ENCODE results near the gene JCHAIN. TPM values are rescaled to one million over a fixed set of nuclear protein-coding genes. Genes with fewer than 3 reads are reported as not detected.
"Not testable (repeated sequence)": the region's sequence is repeated elsewhere in the genome, so short reads cannot be mapped to it uniquely, and the experiment has no call there.

JCHAIN gene
- polyA plus RNA-seq, 4 donors, result 0.90 to 2,753 (median 108) TPM

- FAIRE-seq (no peak), DNase-seq (no peak)
- WGBS, 3 donors, result 45 to 76% (median 60%) methylated on average over 3 of the region's 3 CpGs
- Histone ChIP-seq H3K27ac (ENCODE audit: low read depth in 1 of 3, low read length in 2 of 3) (no peak overlapping the region), H3K9me3 (ENCODE audit: control insufficient read depth in 2 of 2, insufficient read depth in 1 of 2, low read depth in 1 of 2, low read length in 1 of 2) (no peaks in the 10 kb centered on the region), H3K27me3 (ENCODE audit: control insufficient read depth in 3 of 3, insufficient read depth in 3 of 3, low read length in 3 of 3) (no peaks in the 10 kb centered on the region), H3K4me3 (ENCODE audit: low read depth in 1 of 3, low read length in 3 of 3) (no peak overlapping the region), H3K4me1 (ENCODE audit: control insufficient read depth in 3 of 3, insufficient read depth in 2 of 3, low read depth in 1 of 3, low read length in 2 of 3) (no peaks in the 10 kb centered on the region), H3K36me3 (ENCODE audit: control insufficient read depth in 3 of 3, insufficient read depth in 2 of 3, low read depth in 1 of 3, low read length in 3 of 3) (no peaks in the 10 kb centered on the region)
Observed at GRCh38 chr4:70667740-70668535, 1.6 kb upstream of the JCHAIN start.

DNA sequence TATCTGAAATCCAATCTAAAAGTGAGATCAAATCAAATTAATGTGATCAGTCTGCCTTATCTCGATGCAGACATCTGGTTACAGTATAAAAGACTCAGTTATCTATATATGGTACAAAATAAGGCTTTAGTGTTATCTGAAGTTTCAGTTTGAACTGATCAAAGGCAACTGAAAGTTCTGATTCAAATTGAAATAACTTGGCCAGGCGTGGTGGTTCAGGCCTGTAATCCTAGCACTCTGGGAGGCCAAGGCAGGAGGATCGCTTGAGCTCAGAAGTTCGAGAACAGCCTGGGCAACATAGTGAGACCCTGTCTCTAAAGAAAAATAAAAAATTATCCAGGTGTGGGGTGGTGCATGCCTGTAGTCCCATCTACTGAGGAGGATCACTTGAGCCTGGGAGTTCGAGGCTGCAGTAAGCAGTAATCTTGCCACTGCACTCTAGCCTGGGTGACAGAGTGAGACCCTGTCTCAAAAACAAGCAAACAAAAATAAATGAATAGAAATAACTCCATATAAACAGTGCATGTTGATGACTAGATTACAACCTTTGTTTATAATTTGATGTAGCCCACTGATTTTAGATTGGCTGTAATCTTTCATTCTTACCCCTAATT is 4.9 kb downstream of the JCHAIN start:
- H3K27ac ChIP-seq (ENCODE audit: low read depth in 1 of 3, low read length in 2 of 3); H3K4me1 ChIP-seq (ENCODE audit: control insufficient read depth in 3 of 3, insufficient read depth in 2 of 3, low read depth in 1 of 3, low read length in 2 of 3); H3K9me3 ChIP-seq (ENCODE audit: control insufficient read depth in 2 of 2, insufficient read depth in 1 of 2, low read depth in 1 of 2, low read length in 1 of 2); H3K27me3 ChIP-seq (ENCODE audit: control insufficient read depth in 3 of 3, insufficient read depth in 3 of 3, low read length in 3 of 3); DNase-seq; H3K36me3 ChIP-seq (ENCODE audit: control insufficient read depth in 3 of 3, insufficient read depth in 2 of 3, low read depth in 1 of 3, low read length in 3 of 3); FAIRE-seq; H3K4me3 ChIP-seq (ENCODE audit: low read depth in 1 of 3, low read length in 3 of 3): not testable (repeated sequence)
- 59 to 75% (median 61%) methylated on average over 5 of the region's 5 CpGs for WGBS, 3 donors

GRCh38 chr4:70660106-70660505 is 6.2 kb downstream of the JCHAIN start:
- Histone ChIP-seq H3K36me3 (ENCODE audit: control insufficient read depth in 3 of 3, insufficient read depth in 2 of 3, low read depth in 1 of 3, low read length in 3 of 3) (no peaks in the 10 kb centered on the region), H3K27me3 (ENCODE audit: control insufficient read depth in 3 of 3, insufficient read depth in 3 of 3, low read length in 3 of 3) (no peaks in the 10 kb centered on the region), H3K27ac (ENCODE audit: low read depth in 1 of 3, low read length in 2 of 3) (no peak overlapping the region), H3K4me1 (ENCODE audit: control insufficient read depth in 3 of 3, insufficient read depth in 2 of 3, low read depth in 1 of 3, low read length in 2 of 3) (no peaks in the 10 kb centered on the region), H3K4me3 (ENCODE audit: low read depth in 1 of 3, low read length in 3 of 3) (no peak overlapping the region), H3K9me3 (ENCODE audit: control insufficient read depth in 2 of 2, insufficient read depth in 1 of 2, low read depth in 1 of 2, low read length in 1 of 2) (no peaks in the 10 kb centered on the region)
- 83 to 89% (median 86%) methylated on average over 4 of the region's 4 CpGs for WGBS, 3 donors
- no peak for DNase-seq
- no peak for FAIRE-seq

- no peak for DNase-seq
- Histone ChIP-seq H3K27me3 (ENCODE audit: control insufficient read depth in 3 of 3, insufficient read depth in 3 of 3, low read length in 3 of 3) (no peaks in the 10 kb centered on the region), H3K9me3 (ENCODE audit: control insufficient read depth in 2 of 2, insufficient read depth in 1 of 2, low read depth in 1 of 2, low read length in 1 of 2) (no peaks in the 10 kb centered on the region), H3K36me3 (ENCODE audit: control insufficient read depth in 3 of 3, insufficient read depth in 2 of 3, low read depth in 1 of 3, low read length in 3 of 3) (no peaks in the 10 kb centered on the region), H3K4me1 (ENCODE audit: control insufficient read depth in 3 of 3, insufficient read depth in 2 of 3, low read depth in 1 of 3, low read length in 2 of 3) (no peaks in the 10 kb centered on the region), H3K4me3 (ENCODE audit: low read depth in 1 of 3, low read length in 3 of 3) (no peak overlapping the region), H3K27ac (ENCODE audit: low read depth in 1 of 3, low read length in 2 of 3) (no peak overlapping the region)
- WGBS, 3 donors, result 40 to 56% (median 47%) methylated on average over 3 of the region's 3 CpGs
- FAIRE-seq, result no peak
Observed at GRCh38 chr4:70658418-70658817, 7.9 kb downstream of the JCHAIN start.

DNA sequence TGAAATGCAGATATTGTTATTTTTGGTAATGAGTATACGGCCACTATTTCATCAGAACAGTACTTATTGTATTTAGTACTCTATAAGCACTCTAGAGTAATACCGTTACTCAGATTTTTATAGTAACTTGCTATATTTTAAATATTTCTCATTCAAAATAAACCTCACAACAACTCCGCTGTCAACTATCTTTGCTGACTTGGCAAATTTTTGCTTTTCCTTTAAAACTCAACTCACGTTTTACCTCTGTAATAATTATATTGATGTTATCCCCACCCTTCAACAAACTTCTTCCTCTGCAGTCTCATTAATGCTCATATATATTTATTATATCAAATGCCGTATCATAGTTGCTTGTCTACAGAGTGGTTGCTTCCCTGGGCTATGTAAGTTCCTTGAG is 9.0 kb downstream of the JCHAIN start:
- Histone ChIP-seq H3K27me3 (ENCODE audit: control insufficient read depth in 3 of 3, insufficient read depth in 3 of 3, low read length in 3 of 3) (no peaks in the 10 kb centered on the region), H3K9me3 (ENCODE audit: control insufficient read depth in 2 of 2, insufficient read depth in 1 of 2, low read depth in 1 of 2, low read length in 1 of 2) (no peaks in the 10 kb centered on the region), H3K4me1 (ENCODE audit: control insufficient read depth in 3 of 3, insufficient read depth in 2 of 3, low read depth in 1 of 3, low read length in 2 of 3) (no peaks in the 10 kb centered on the region), H3K4me3 (ENCODE audit: low read depth in 1 of 3, low read length in 3 of 3) (no peak overlapping the region), H3K27ac (ENCODE audit: low read depth in 1 of 3, low read length in 2 of 3) (no peak overlapping the region), H3K36me3 (ENCODE audit: control insufficient read depth in 3 of 3, insufficient read depth in 2 of 3, low read depth in 1 of 3, low read length in 3 of 3) (no peaks in the 10 kb centered on the region)
- 82 to 86% (median 84%) methylated on average over 5 of the region's 5 CpGs for WGBS, 3 donors
- DNase-seq (no peak), FAIRE-seq (no peak)

DNA sequence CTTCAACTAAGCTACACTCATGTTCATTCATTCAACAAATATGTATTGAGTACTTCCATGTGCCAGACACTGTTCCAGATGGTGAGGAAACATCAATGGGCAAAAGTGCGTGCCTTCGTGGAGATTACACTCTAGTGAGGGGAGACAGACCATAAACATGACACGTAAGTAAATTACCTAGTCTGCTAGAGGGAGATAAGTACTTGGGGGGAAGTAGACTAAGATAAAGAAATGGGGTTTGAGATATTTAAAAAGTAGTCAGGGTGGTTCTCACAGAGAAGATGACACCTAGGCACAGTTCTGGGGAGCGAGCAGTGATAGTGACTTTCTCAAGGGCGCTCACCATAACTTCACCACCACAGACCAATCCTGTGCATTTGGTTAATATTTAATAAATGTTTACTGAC is 11.7 kb downstream of the JCHAIN start:
- Histone ChIP-seq H3K4me1 (ENCODE audit: control insufficient read depth in 3 of 3, insufficient read depth in 2 of 3, low read depth in 1 of 3, low read length in 2 of 3) (peaks cover 0 to 2% (median 0%) of the 10 kb centered on the region in 3 donors), H3K27me3 (ENCODE audit: control insufficient read depth in 3 of 3, insufficient read depth in 3 of 3, low read length in 3 of 3) (no peaks in the 10 kb centered on the region), H3K36me3 (ENCODE audit: control insufficient read depth in 3 of 3, insufficient read depth in 2 of 3, low read depth in 1 of 3, low read length in 3 of 3) (no peaks in the 10 kb centered on the region), H3K9me3 (ENCODE audit: control insufficient read depth in 2 of 2, insufficient read depth in 1 of 2, low read depth in 1 of 2, low read length in 1 of 2) (no peaks in the 10 kb centered on the region), H3K4me3 (ENCODE audit: low read depth in 1 of 3, low read length in 3 of 3) (no peak overlapping the region), H3K27ac (ENCODE audit: low read depth in 1 of 3, low read length in 2 of 3) (no peak overlapping the region)
- DNase-seq (peak in 1 of 2 donors; percentile 3), FAIRE-seq (no peak)
- 11 to 61% (median 41%) methylated on average over 5 of the region's 5 CpGs for WGBS, 3 donors

GRCh38 chr4:70651864-70652506 is 14.3 kb downstream of the JCHAIN start:
- Histone ChIP-seq H3K27me3 (ENCODE audit: control insufficient read depth in 3 of 3, insufficient read depth in 3 of 3, low read length in 3 of 3) (no peaks in the 10 kb centered on the region), H3K4me1 (ENCODE audit: control insufficient read depth in 3 of 3, insufficient read depth in 2 of 3, low read depth in 1 of 3, low read length in 2 of 3) (peaks cover 0 to 2% (median 0%) of the 10 kb centered on the region in 3 donors), H3K36me3 (ENCODE audit: control insufficient read depth in 3 of 3, insufficient read depth in 2 of 3, low read depth in 1 of 3, low read length in 3 of 3) (no peaks in the 10 kb centered on the region), H3K9me3 (ENCODE audit: control insufficient read depth in 2 of 2, insufficient read depth in 1 of 2, low read depth in 1 of 2, low read length in 1 of 2) (no peaks in the 10 kb centered on the region), H3K27ac (ENCODE audit: low read depth in 1 of 3, low read length in 2 of 3) (no peak overlapping the region), H3K4me3 (ENCODE audit: low read depth in 1 of 3, low read length in 3 of 3) (no peak overlapping the region)
- DNase-seq, result peak; percentile 36 to 46
- FAIRE-seq, result no peak
- 5 to 12% (median 8%) methylated on average over 4 of the region's 4 CpGs for WGBS, 3 donors

- FAIRE-seq; H3K27ac ChIP-seq (ENCODE audit: low read depth in 1 of 3, low read length in 2 of 3); H3K27me3 ChIP-seq (ENCODE audit: control insufficient read depth in 3 of 3, insufficient read depth in 3 of 3, low read length in 3 of 3); H3K4me1 ChIP-seq (ENCODE audit: control insufficient read depth in 3 of 3, insufficient read depth in 2 of 3, low read depth in 1 of 3, low read length in 2 of 3); DNase-seq; H3K9me3 ChIP-seq (ENCODE audit: control insufficient read depth in 2 of 2, insufficient read depth in 1 of 2, low read depth in 1 of 2, low read length in 1 of 2); H3K4me3 ChIP-seq (ENCODE audit: low read depth in 1 of 3, low read length in 3 of 3); H3K36me3 ChIP-seq (ENCODE audit: control insufficient read depth in 3 of 3, insufficient read depth in 2 of 3, low read depth in 1 of 3, low read length in 3 of 3): not testable (repeated sequence)
- 83 to 89% (median 89%) methylated on average over 4 of the region's 4 CpGs for WGBS, 3 donors
Observed at GRCh38 chr4:70650741-70651140, 15.6 kb downstream of the JCHAIN start.

Data from small intestine (tissue), 7 donors.